ENCODE data around the gene POLDIP3. TPM values are rescaled to one million over a fixed set of nuclear protein-coding genes. Genes with fewer than 3 reads are reported as not detected.
A peak's percentile ranks its signal among the peaks of the same experiment; 100 is the strongest.

POLDIP3 gene
- total RNA-seq, 2 donors from 2014 or later, result 81.9 to 102 TPM

GRCh38 chr22:42603427-42603826 lies 11.3 kb downstream of the POLDIP3 start:
- no peak overlapping the region for H3K4me3 ChIP-seq (ENCODE audit: low read length)
- no peak for TF ChIP-seq CTCF (conservative IDR thresholded peaks at IDR 0.05)
- Mint-ChIP-seq H3K4me1 (peaks cover 8% of the 10 kb centered on the region), H3K27me3 (ENCODE audit: insufficient read depth) (no peaks in the 10 kb centered on the region), H3K27ac (peak overlapping the region; percentile 77), H3K9me3 (peaks cover 18% of the 10 kb centered on the region), H3K4me3 (no peak overlapping the region), H3K36me3 (ENCODE audit: low read depth) (peaks cover 75% of the 10 kb centered on the region)
- H3K9ac ChIP-seq (ENCODE audit: extremely low read depth, low read length, poor library complexity, severe bottlenecking), result no peak overlapping the region
- peaks cover 76% of the 10 kb centered on the region for H3K36me3 ChIP-seq (ENCODE audit: control insufficient read depth, insufficient read depth, low read length)
- no peaks in the 10 kb centered on the region for H3K27me3 ChIP-seq (ENCODE audit: control insufficient read depth, insufficient read depth, low read length, poor library complexity, severe bottlenecking)
- H3K9me3 ChIP-seq (ENCODE audit: control insufficient read depth, low read length), result peaks cover 9% of the 10 kb centered on the region
- 100% methylated on average over 2 of the region's 2 CpGs; no CpG with 5 or more reads in 1 of the 2 experiments for WGBS, 2 experiments (ENCODE audit: insufficient coverage in 1 of 2, insufficient read length in 1 of 2)
- H3K27ac ChIP-seq (ENCODE audit: low read depth, low read length), result no peak overlapping the region
- no peak for DNase-seq
- no peaks in the 10 kb centered on the region for H3K4me1 ChIP-seq (ENCODE audit: control insufficient read depth, insufficient read depth, low read length)

- Mint-ChIP-seq H3K27me3 (ENCODE audit: insufficient read depth) (no peaks in the 10 kb centered on the region), H3K36me3 (ENCODE audit: low read depth) (peaks cover 72% of the 10 kb centered on the region), H3K9me3 (peaks cover 10% of the 10 kb centered on the region), H3K4me1 (peaks cover 8% of the 10 kb centered on the region), H3K4me3 (no peak overlapping the region), H3K27ac (no peak overlapping the region)
- H3K4me1 ChIP-seq (ENCODE audit: control insufficient read depth, insufficient read depth, low read length), result no peaks in the 10 kb centered on the region
- H3K9me3 ChIP-seq (ENCODE audit: control insufficient read depth, low read length), result peaks cover 9% of the 10 kb centered on the region
- no peak overlapping the region for H3K27ac ChIP-seq (ENCODE audit: low read depth, low read length)
- TF ChIP-seq CTCF (conservative IDR thresholded peaks at IDR 0.05), result no peak
- peaks cover 72% of the 10 kb centered on the region for H3K36me3 ChIP-seq (ENCODE audit: control insufficient read depth, insufficient read depth, low read length)
- DNase-seq, result no peak
- H3K4me3 ChIP-seq (ENCODE audit: low read length), result no peak overlapping the region
- no peaks in the 10 kb centered on the region for H3K27me3 ChIP-seq (ENCODE audit: control insufficient read depth, insufficient read depth, low read length, poor library complexity, severe bottlenecking)
- no peak overlapping the region for H3K9ac ChIP-seq (ENCODE audit: extremely low read depth, low read length, poor library complexity, severe bottlenecking)
- 97 to 100% methylated on average over 1 to 2 of the region's 2 CpGs for WGBS, 2 experiments (ENCODE audit: insufficient coverage in 1 of 2, insufficient read length in 1 of 2)
Measured at GRCh38 chr22:42602470-42602869, 12.2 kb downstream of the POLDIP3 start.

DNA sequence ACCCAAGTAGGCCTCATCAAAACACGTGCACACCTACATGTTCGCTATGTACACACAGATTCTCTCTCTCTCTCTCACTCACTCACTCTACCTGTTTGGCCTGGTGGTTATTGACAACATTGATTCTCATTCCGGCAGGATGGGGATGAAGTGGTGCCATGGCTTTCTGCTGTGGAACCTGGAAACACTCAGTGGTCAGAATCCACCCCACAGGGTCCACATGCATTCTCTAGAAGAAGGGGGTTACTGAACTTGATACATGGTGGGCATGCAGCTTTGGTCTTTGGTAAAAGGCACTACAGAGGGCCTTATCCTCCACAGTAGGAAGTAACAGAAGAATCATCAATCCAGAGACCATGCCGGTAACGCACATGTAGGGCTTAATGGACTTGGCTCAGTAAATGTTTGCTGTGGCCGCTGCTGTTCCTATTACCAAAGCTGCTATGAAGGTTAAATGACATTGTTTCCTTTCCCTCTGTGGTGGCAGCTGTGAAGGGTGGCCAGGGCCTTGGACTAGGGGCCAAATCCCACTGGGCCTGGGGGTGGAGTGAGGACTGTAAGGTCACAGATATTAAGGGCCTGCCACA lies 12.7 kb downstream of the POLDIP3 start:
- H3K36me3 ChIP-seq (ENCODE audit: control insufficient read depth, insufficient read depth, low read length), result peaks cover 77% of the 10 kb centered on the region
- WGBS, 2 experiments (ENCODE audit: insufficient coverage in 1 of 2, insufficient read length in 1 of 2), result 94 to 100% methylated on average over 4 to 6 of the region's 6 CpGs

More for the DNA sequence above, 12.7 kb downstream of the POLDIP3 start:
- DNase-seq, result no peak
- no peak for TF ChIP-seq CTCF (conservative IDR thresholded peaks at IDR 0.05)
- H3K27ac Mint-ChIP-seq, result no peak overlapping the region
- peaks cover 5% of the 10 kb centered on the region for H3K9me3 Mint-ChIP-seq
- H3K4me1 Mint-ChIP-seq, result peaks cover 8% of the 10 kb centered on the region
- H3K27me3 ChIP-seq (ENCODE audit: control insufficient read depth, insufficient read depth, low read length, poor library complexity, severe bottlenecking), result no peaks in the 10 kb centered on the region
- H3K4me3 ChIP-seq (ENCODE audit: low read length), result no peak overlapping the region
- peaks cover 72% of the 10 kb centered on the region for H3K36me3 Mint-ChIP-seq (ENCODE audit: low read depth)
- H3K4me3 Mint-ChIP-seq, result no peak overlapping the region
- H3K27ac ChIP-seq (ENCODE audit: low read depth, low read length), result no peak overlapping the region
- H3K27me3 Mint-ChIP-seq (ENCODE audit: insufficient read depth), result no peaks in the 10 kb centered on the region
- H3K9ac ChIP-seq (ENCODE audit: extremely low read depth, low read length, poor library complexity, severe bottlenecking), result no peak overlapping the region
- H3K4me1 ChIP-seq (ENCODE audit: control insufficient read depth, insufficient read depth, low read length), result no peaks in the 10 kb centered on the region
- H3K9me3 ChIP-seq (ENCODE audit: control insufficient read depth, low read length), result peaks cover 9% of the 10 kb centered on the region
